H1 (cell line): ENCODE measurements around the gene L3MBTL4. TPM values are rescaled to one million over a fixed set of nuclear protein-coding genes. Genes with fewer than 3 reads are reported as not detected.

ENCODE experiments used
- CTCF ChIA-PET: fragments of 300-600 bp; sonication (Branson Sonifier 250); formaldehyde crosslinking; loops from one replicate; lab custom pipeline; 2021; ENCODE audit not compliant: partially characterized antibody; lab: Charles Lee
- POLR2A ChIA-PET: fragments of 300-600 bp; sonication (Branson Sonifier 250); formaldehyde crosslinking; loops from one replicate; lab custom pipeline; 2021; ENCODE audit warnings: inconsistent platforms; ENCODE audit not compliant: partially characterized antibody; lab: Charles Lee
- DNase-seq, 2 experiments: peaks; one replicate each; pipeline versions ENCODE4 v3.0.0 to v3.0.0-alpha.2; 2010 to 2022; ENCODE audit warnings: low spot score in 2 of 2, low read depth in 1 of 2, mixed read lengths in 1 of 2
- FAIRE-seq: peaks from 2 replicates; lab custom pipeline; 2011; peaks lifted over from hg19 to GRCh38; lab: Jason Lieb, UNC
- H2AFZ ChIP-seq: 2 replicates; pipeline ENCODE4 v1.8.1; 2012; ENCODE audit warnings: low read length, inconsistent platforms
- H2AK5ac ChIP-seq: 2 replicates; pipeline ENCODE4 v1.6.1; 2013; ENCODE audit warnings: low read depth, low read length
- H2BK120ac ChIP-seq: replicated peaks from 2 replicates; pipeline ENCODE3; 2013; ENCODE audit warnings: low read depth, low read length, inconsistent platforms
- H2BK12ac ChIP-seq: 2 replicates; pipeline ENCODE4 v1.6.1; 2013; ENCODE audit warnings: low read depth, low read length
- H2BK15ac ChIP-seq: 2 replicates; pipeline ENCODE4 v1.6.1; 2013; ENCODE audit warnings: low read length
- H2BK20ac ChIP-seq: 2 replicates; pipeline ENCODE4 v1.6.1; 2013; ENCODE audit warnings: low read length
- H2BK5ac ChIP-seq: 2 replicates; pipeline ENCODE4 v1.6.1; 2013; ENCODE audit warnings: low read depth, low read length
- H3K14ac ChIP-seq: 2 replicates; pipeline ENCODE4 v1.6.1; 2013; ENCODE audit warnings: inconsistent platforms; ENCODE audit not compliant: insufficient read length
- H3K18ac ChIP-seq: 2 replicates; pipeline ENCODE4 v1.6.1; 2013; ENCODE audit warnings: low read length; ENCODE audit errors: extremely low read depth
- H3K23ac ChIP-seq: 2 replicates; pipeline ENCODE4 v1.6.1; 2013; ENCODE audit warnings: inconsistent platforms; ENCODE audit not compliant: insufficient read length
- H3K23me2 ChIP-seq: 2 replicates; pipeline ENCODE4 v1.6.1; 2013; ENCODE audit warnings: low read depth, low read length
- H3K27ac ChIP-seq: 2 replicates; pipeline ENCODE4 v1.6.1; 2011; ENCODE audit warnings: low read depth, low read length, inconsistent platforms
- H3K27me3 ChIP-seq, 4 experiments: replicated peaks in 1 of 4; 1 replicate in 1 of 4; 2 replicates in 3 of 4; pipeline versions ENCODE4 v1.6.1 to v1.8.1; 2011 to 2013; ENCODE audit warnings: low read length in 3 of 4, mild to moderate bottlenecking in 3 of 4, inconsistent platforms in 2 of 4, mixed read lengths in 2 of 4, moderate library complexity in 1 of 4; ENCODE audit not compliant: control insufficient read depth in 3 of 4, insufficient read depth in 3 of 4; ENCODE audit errors: extremely low read depth in 1 of 4
- H3K36me3 ChIP-seq, 4 experiments: 2 replicates each; pipeline versions ENCODE4 v1.6.1 to v1.8.1; 2011 to 2013; ENCODE audit warnings: mild to moderate bottlenecking in 4 of 4, low read length in 3 of 4, moderate library complexity in 2 of 4, control low read depth in 1 of 4, inconsistent platforms in 1 of 4; ENCODE audit not compliant: insufficient read depth in 4 of 4, control insufficient read depth in 2 of 4
- H3K4ac ChIP-seq: replicated peaks from 2 replicates; pipeline ENCODE3; 2013; ENCODE audit warnings: low read length, low read depth, mixed read lengths, inconsistent platforms; ENCODE audit not compliant: insufficient read length
- H3K4me1 ChIP-seq, 4 experiments: replicated peaks in 1 of 4; 1 replicate in 1 of 4; 2 replicates in 3 of 4; pipeline versions ENCODE4 v1.6.1 to v1.8.1; 2011 to 2013; ENCODE audit warnings: low read length in 3 of 4, inconsistent platforms in 2 of 4, mixed read lengths in 1 of 4; ENCODE audit not compliant: insufficient read depth in 4 of 4, control insufficient read depth in 3 of 4
- H3K4me2 ChIP-seq, 2 experiments: 2 replicates each; pipeline versions ENCODE4 v1.6.1 to v1.8.1; 2011 to 2013; ENCODE audit warnings: low read depth in 2 of 2, low read length in 2 of 2, control low read depth in 1 of 2, inconsistent platforms in 1 of 2, mild to moderate bottlenecking in 1 of 2; ENCODE audit not compliant: insufficient read depth in 1 of 2
- H3K4me3 ChIP-seq, 4 experiments: fragments of 200-600, 300-600 bp in 1 of 4; sonication (generic), shearing (Covaris generic), sonication (Bioruptor Twin) in 1 of 4; 2 replicates each; pipeline versions ENCODE4 v1.5.1 to v1.8.1; 2011 to 2016; ENCODE audit warnings: low read length in 4 of 4, low read depth in 3 of 4, control low read depth in 2 of 4, inconsistent platforms in 2 of 4, mild to moderate bottlenecking in 2 of 4, mixed read lengths in 1 of 4, moderate library complexity in 1 of 4; ENCODE audit not compliant: insufficient read depth in 2 of 4; ENCODE audit errors: extremely low read depth in 1 of 4
- H3K56ac ChIP-seq: replicated peaks from 2 replicates; pipeline ENCODE3; 2013; ENCODE audit warnings: low read depth, mild to moderate bottlenecking, mixed read lengths, low read length, inconsistent platforms; ENCODE audit not compliant: insufficient read length
- H3K79me1 ChIP-seq: 2 replicates; pipeline ENCODE4 v1.6.1; 2013; ENCODE audit warnings: low read depth, low read length, control low read depth
- H3K79me2 ChIP-seq, 2 experiments: 2 replicates each; pipeline versions ENCODE4 v1.6.1 to v1.8.1; 2012 to 2013; ENCODE audit warnings: low read length in 2 of 2, mild to moderate bottlenecking in 2 of 2, inconsistent platforms in 1 of 2; ENCODE audit not compliant: insufficient read depth in 2 of 2, control insufficient read depth in 1 of 2
- H3K9ac ChIP-seq, 4 experiments: replicated peaks in 1 of 4; 1 replicate in 1 of 4; 2 replicates in 3 of 4; pipeline versions ENCODE4 v1.6.1 to v1.8.1; 2011 to 2013; ENCODE audit warnings: low read depth in 3 of 4, low read length in 3 of 4, control low read depth in 2 of 4, mild to moderate bottlenecking in 2 of 4, moderate library complexity in 2 of 4, inconsistent platforms in 1 of 4; ENCODE audit errors: extremely low read depth in 1 of 4
- H3K9me3 ChIP-seq, 2 experiments: 2 replicates each; pipeline versions ENCODE4 v1.6.1 to v1.8.1; 2012 to 2013; ENCODE audit warnings: mild to moderate bottlenecking in 2 of 2, moderate library complexity in 2 of 2, control low read depth in 1 of 2, inconsistent platforms in 1 of 2, low read depth in 1 of 2, low read length in 1 of 2, mixed read lengths in 1 of 2; ENCODE audit not compliant: insufficient read depth in 2 of 2
- H4K20me1 ChIP-seq, 2 experiments: replicated peaks in 1 of 2; 2 replicates each; pipeline versions ENCODE3 to v1.8.1; 2011 to 2013; ENCODE audit warnings: inconsistent platforms in 2 of 2, low read length in 2 of 2, mild to moderate bottlenecking in 1 of 2; ENCODE audit not compliant: insufficient read depth in 2 of 2, control insufficient read depth in 1 of 2
- H4K5ac ChIP-seq: 2 replicates; pipeline ENCODE4 v1.6.1; 2013; ENCODE audit warnings: low read length, low read depth, mixed read lengths, inconsistent platforms; ENCODE audit not compliant: insufficient read length
- H4K8ac ChIP-seq: 2 replicates; pipeline ENCODE4 v1.8.0; 2013; ENCODE audit warnings: mild to moderate bottlenecking, moderate library complexity, low read length, inconsistent platforms; ENCODE audit not compliant: insufficient read depth; ENCODE audit errors: extremely low read depth
- H4K91ac ChIP-seq: replicated peaks from 2 replicates; pipeline ENCODE3; 2013; ENCODE audit warnings: low read length, mixed read lengths, inconsistent platforms; ENCODE audit not compliant: insufficient read length
- EGR1 ChIP-seq: IDR thresholded peaks from 2 replicates; pipeline ENCODE4 v1.6.1; 2011; ENCODE audit warnings: low read depth, low read length, borderline replicate concordance
- EZH2 ChIP-seq: fragments of 200-600 bp; sonication (generic); IDR thresholded peaks from 2 replicates; pipeline ENCODE4 v1.7.1; 2012; ENCODE audit warnings: low read depth, mild to moderate bottlenecking, moderate library complexity, low read length, inconsistent platforms; ENCODE audit not compliant: severe bottlenecking
- GTF2F1 ChIP-seq: IDR thresholded peaks from 2 replicates; pipeline ENCODE4 v1.6.1; 2012; ENCODE audit warnings: low read depth, low read length, improper control_type of control experiment, borderline replicate concordance
- HDAC2 ChIP-seq, 2 experiments: fragments of 300-600 bp in 1 of 2; sonication (generic) in 1 of 2; IDR thresholded peaks; 2 replicates each; pipeline ENCODE4 v1.6.1; 2011 to 2012; ENCODE audit warnings: low read depth in 2 of 2, low read length in 2 of 2, mild to moderate bottlenecking in 2 of 2, moderate library complexity in 2 of 2, borderline replicate concordance in 1 of 2, inconsistent platforms in 1 of 2
- NRF1 ChIP-seq: IDR thresholded peaks from 2 replicates; pipeline ENCODE4 v1.6.1; 2011; ENCODE audit warnings: mild to moderate bottlenecking, low read depth, low read length, improper control_type of control experiment
- WGBS, 2 experiments: shearing (Covaris generic) in 1 of 2; methylation state at CpG; one replicate each; pipeline versions ENCODE4 v1.1.6 to v1.1.7; 2013 to 2015; ENCODE audit warnings: low lambda C conversion rate in 2 of 2, mixed read lengths in 2 of 2, inconsistent platforms in 1 of 2, low coverage in 1 of 2, missing lambda C conversion rate in 1 of 2; ENCODE audit not compliant: insufficient replicate concordance in 2 of 2, insufficient coverage in 1 of 2, insufficient read length in 1 of 2; ENCODE audit errors: extremely low coverage in 1 of 2, missing lambda C conversion rate in 1 of 2; 5-methylcytosine and 5-hydroxymethylcytosine counted together
- polyA plus RNA-seq, 7 experiments: library from polyadenylated mRNA; depleted of rRNA in 3 of 7; stranded (reverse) in 5 of 7; unstranded in 2 of 7; fragments of >200 nt in 5 of 7; fragments of 200-250 nt in 2 of 7; gene quantifications; 1 replicate in 5 of 7; 2 replicates in 1 of 7; 4 replicates in 1 of 7; pipeline versions ENCODE4 v1.2.1 to v1.2.3, GENCODE V29; 2011 to 2013; ENCODE audit warnings: missing spikeins in 2 of 7, mixed read lengths in 2 of 7
- total RNA-seq: library from RNA; stranded (reverse); fragmentation: NEBNext Ultra II Directional; extraction: Animal tissue kit (Norgen Biotek cat#: 25700); gene quantifications from 2 replicates; pipeline ENCODE4 v1.2.1, GENCODE V29; 2021

L3MBTL4 gene
- total and polyA plus RNA-seq, 2 of the 8 experiments (the other 6 are each of a cell fraction or from before 2014, with no cell fraction given) = 1.0 to 2.1 TPM

GRCh38 chr18:5982332-5982731, 432.4 kb downstream of the L3MBTL4 start:
- H3K18ac ChIP-seq = no peak overlapping the region
- no peaks in the 10 kb centered on the region for H3K9me3 ChIP-seq
- no peak overlapping the region for H2BK15ac ChIP-seq
- no peak overlapping the region for H4K91ac ChIP-seq
- no peak overlapping the region for H2AFZ ChIP-seq
- H3K79me2 ChIP-seq = no peaks in the 10 kb centered on the region
- H3K36me3 ChIP-seq = no peaks in the 10 kb centered on the region
- no peaks in the 10 kb centered on the region for H4K20me1 ChIP-seq
- CTCF ChIA-PET = interaction anchor here (0.9 to 1.4 kb wide), 3 partner anchors 9 to 237 kb away, joined by 3 to 4 read pairs (median 3); no protein-coding TSS in a partner anchor
- H3K4me2 ChIP-seq = no peak overlapping the region
- POLR2A ChIA-PET = no interaction called here
- no peak overlapping the region for H3K4me3 ChIP-seq
- H3K27me3 ChIP-seq = no peaks in the 10 kb centered on the region
- WGBS, 2 experiments = 92% methylated on average over 3 of the region's 3 CpGs; no CpG with 5 or more reads in 1 of the 2 experiments
- H3K4me1 ChIP-seq = peaks cover 0 to 8% (median 3%) of the 10 kb centered on the region in 4 experiments; a peak in 4 of 7 replicates
- no peak for DNase-seq
- H2BK12ac ChIP-seq = no peak overlapping the region
- FAIRE-seq = no peak
- no peak overlapping the region for H2BK20ac ChIP-seq
- H3K56ac ChIP-seq = no peak overlapping the region
- H4K8ac ChIP-seq = no peak overlapping the region
- no peak overlapping the region for H2BK120ac ChIP-seq
- no peak overlapping the region for H3K27ac ChIP-seq
- H3K23me2 ChIP-seq = peaks cover 3% of the 10 kb centered on the region; the same call in 1 of the 2 replicates
- no peak overlapping the region for H2AK5ac ChIP-seq
- H3K14ac ChIP-seq = no peak overlapping the region
- no peak overlapping the region for H4K5ac ChIP-seq
- no peak overlapping the region for H2BK5ac ChIP-seq
- no peaks in the 10 kb centered on the region for H3K79me1 ChIP-seq
- TF ChIP-seq NRF1 = no peak
- TF ChIP-seq GTF2F1 = no peak
- no peak for TF ChIP-seq EGR1
- no peak for TF ChIP-seq HDAC2 (IDR thresholded peaks at IDR 0.05; ENCODE audit: borderline replicate concordance in 1 of 2, low read depth in 2 of 2, low read length in 2 of 2)
- no peak for TF ChIP-seq EZH2
- H3K4ac ChIP-seq = no peak overlapping the region
- no peak overlapping the region for H3K9ac ChIP-seq
- H3K23ac ChIP-seq = no peak overlapping the region
